ENCODE measurements around the gene LCORL.

GRCh38 chr4:17997129-17997528, 24.4 kb downstream of the LCORL start:
- TF ChIP-seq CTCF (IDR thresholded peaks at IDR 0.05) (no peak), POLR2A (IDR thresholded peaks at IDR 0.05) (no peak)
